Liver (tissue), 9 donors: ENCODE results near the gene EDNRA. TPM values are rescaled to one million over a fixed set of nuclear protein-coding genes. Genes with fewer than 3 reads are reported as not detected.

Experiments
- DNase-seq: peaks from one replicate; pipeline ENCODE4 v3.0.0-alpha.2; 2017; ENCODE audit warnings: low spot score
- H3K27ac ChIP-seq, 2 donors: one replicate each; pipeline ENCODE4 v1.7.0; 2013; ENCODE audit warnings: inconsistent platforms in 2 of 2, low read length in 2 of 2, control low read depth in 1 of 2, low read depth in 1 of 2, mild to moderate bottlenecking in 1 of 2
- H3K27me3 ChIP-seq, 4 donors: one replicate each; pipeline versions ENCODE4 v1.6.1 to v1.7.0; 2013; ENCODE audit warnings: low read length in 3 of 4, inconsistent platforms in 1 of 4, mild to moderate bottlenecking in 1 of 4, moderate library complexity in 1 of 4; ENCODE audit not compliant: control insufficient read depth in 4 of 4, insufficient read depth in 4 of 4
- H3K36me3 ChIP-seq, 4 donors: one replicate each; pipeline versions ENCODE4 v1.6.1 to v1.7.0; 2013; ENCODE audit warnings: low read length in 3 of 4, mild to moderate bottlenecking in 3 of 4, low read depth in 1 of 4, moderate library complexity in 1 of 4; ENCODE audit not compliant: control insufficient read depth in 4 of 4, insufficient read depth in 3 of 4
- H3K4me1 ChIP-seq, 4 donors: one replicate each; pipeline versions ENCODE4 v1.6.1 to v1.7.0; 2013; ENCODE audit warnings: low read length in 3 of 4, mild to moderate bottlenecking in 3 of 4, moderate library complexity in 1 of 4; ENCODE audit not compliant: control insufficient read depth in 4 of 4, insufficient read depth in 4 of 4
- H3K4me3 ChIP-seq, 3 donors: one replicate each; pipeline versions ENCODE4 v1.6.1 to v1.7.0; 2013; ENCODE audit warnings: low read length in 3 of 3, control low read depth in 1 of 3, low read depth in 1 of 3, mild to moderate bottlenecking in 1 of 3
- H3K9ac ChIP-seq, 2 donors: one replicate each; pipeline ENCODE4 v1.7.0; 2013; ENCODE audit warnings: low read length in 2 of 2, mild to moderate bottlenecking in 2 of 2, moderate library complexity in 2 of 2, control low read depth in 1 of 2, low read depth in 1 of 2
- H3K9me3 ChIP-seq, 4 donors: one replicate each; pipeline versions ENCODE4 v1.6.1 to v1.7.0; 2013; ENCODE audit warnings: low read length in 3 of 4; ENCODE audit not compliant: control insufficient read depth in 4 of 4
- EGR1 ChIP-seq, 2 donors: IDR thresholded peaks; 2 replicates each; pipeline ENCODE4 v1.6.1; 2016 to 2018; ENCODE audit warnings: antibody characterized with exemption in 2 of 2, low read depth in 2 of 2
- FOXA1 ChIP-seq: IDR thresholded peaks from 2 replicates; pipeline ENCODE4 v1.6.1; 2016; ENCODE audit warnings: antibody characterized with exemption
- FOXA2 ChIP-seq: IDR thresholded peaks from 2 replicates; pipeline ENCODE4 v1.6.1; 2016; ENCODE audit warnings: antibody characterized with exemption
- GABPA ChIP-seq, 2 donors: IDR thresholded peaks in 1 of 2; conservative IDR thresholded peaks in 1 of 2; 2 replicates each; pipeline ENCODE4 v1.6.1; 2016; ENCODE audit warnings: antibody characterized with exemption in 2 of 2, mild to moderate bottlenecking in 1 of 2, moderate library complexity in 1 of 2
- HNF4A ChIP-seq, 2 donors: conservative IDR thresholded peaks; 2 replicates each; pipeline ENCODE4 v1.6.1; 2016; ENCODE audit warnings: antibody characterized with exemption in 2 of 2, mild to moderate bottlenecking in 2 of 2
- HNF4G ChIP-seq: IDR thresholded peaks from 2 replicates; pipeline ENCODE4 v1.6.1; 2016; ENCODE audit warnings: antibody characterized with exemption
- JUND ChIP-seq, 2 donors: IDR thresholded peaks; 2 replicates each; pipeline ENCODE4 v1.6.1; 2016; ENCODE audit warnings: antibody characterized with exemption in 2 of 2
- NR2F2 ChIP-seq: IDR thresholded peaks from 2 replicates; pipeline ENCODE4 v1.6.1; 2016; ENCODE audit warnings: antibody characterized with exemption
- RAD21 ChIP-seq, 2 donors: IDR thresholded peaks; 2 replicates each; pipeline ENCODE4 v1.6.1; 2016; ENCODE audit warnings: antibody characterized with exemption in 2 of 2, mild to moderate bottlenecking in 2 of 2
- RXRA ChIP-seq, 2 donors: IDR thresholded peaks; 2 replicates each; pipeline ENCODE4 v1.6.1; 2017 to 2018; ENCODE audit warnings: antibody characterized with exemption in 2 of 2, mild to moderate bottlenecking in 1 of 2
- SP1 ChIP-seq: IDR thresholded peaks from 2 replicates; pipeline ENCODE4 v1.6.1; 2018; ENCODE audit warnings: antibody characterized with exemption, mild to moderate bottlenecking
- TAF1 ChIP-seq: conservative IDR thresholded peaks from 2 replicates; pipeline ENCODE4 v1.6.1; 2016; ENCODE audit warnings: antibody characterized with exemption, mild to moderate bottlenecking
- YY1 ChIP-seq: IDR thresholded peaks from 2 replicates; pipeline ENCODE4 v1.6.1; 2016; ENCODE audit warnings: antibody characterized with exemption, mild to moderate bottlenecking
- WGBS: extraction: QIAGEN DNeasy Blood & Tissue Kit; methylation state at CpG from one replicate; pipeline ENCODE4 v1.1.7; 2013; 5-methylcytosine and 5-hydroxymethylcytosine counted together
- polyA plus RNA-seq, 2 donors: library from polyadenylated mRNA; stranded (reverse) in 1 of 2; unstranded in 1 of 2; fragments of 200-250 nt in 1 of 2; fragments of >200 nt in 1 of 2; fragmentation: Nextera tagmentation in 1 of 2; extraction: Ambion mirVana in 1 of 2; gene quantifications; one replicate each; pipeline versions ENCODE4 v1.2.1 to v1.2.3, GENCODE V29; 2013 to 2015
- total RNA-seq, 2 donors: library from RNA; depleted of rRNA; stranded (reverse); fragments of >200 nt; gene quantifications; one replicate each; pipeline ENCODE4 v1.2.3, GENCODE V29; 2014
- TF ChIP-seq, protein P1 (sequence below): IDR thresholded peaks from 2 replicates; pipeline ENCODE4 v1.6.1; 2016; ENCODE audit warnings: antibody characterized with exemption
- TF ChIP-seq, protein P2 (sequence below): IDR thresholded peaks from 2 replicates; pipeline ENCODE4 v1.6.1; 2016; ENCODE audit warnings: antibody characterized with exemption
- TF ChIP-seq, protein P3 (sequence below): IDR thresholded peaks from 2 replicates; pipeline ENCODE4 v1.6.1; 2016; ENCODE audit warnings: antibody characterized with exemption
- TF ChIP-seq, protein P4 (sequence below): IDR thresholded peaks from 2 replicates; pipeline ENCODE4 v1.6.1; 2016; ENCODE audit warnings: antibody characterized with exemption, mild to moderate bottlenecking
- TF ChIP-seq, protein P5 (sequence below): fragments of 150-350 bp; IDR thresholded peaks from 2 replicates; pipeline ENCODE4 v1.5.1; 2017; ENCODE audit warnings: improper control_type of control experiment, low read depth, low read length; ENCODE audit not compliant: missing input control
- donor health status: healthy.
- donor health status: healthy.
- donor health status: healthy.
- donor health status: healthy.
- donor health status: healthy.

EDNRA gene
- total and polyA plus RNA-seq, 4 donors = 0.71 to 6.0 (median 1.1) TPM

DNA sequence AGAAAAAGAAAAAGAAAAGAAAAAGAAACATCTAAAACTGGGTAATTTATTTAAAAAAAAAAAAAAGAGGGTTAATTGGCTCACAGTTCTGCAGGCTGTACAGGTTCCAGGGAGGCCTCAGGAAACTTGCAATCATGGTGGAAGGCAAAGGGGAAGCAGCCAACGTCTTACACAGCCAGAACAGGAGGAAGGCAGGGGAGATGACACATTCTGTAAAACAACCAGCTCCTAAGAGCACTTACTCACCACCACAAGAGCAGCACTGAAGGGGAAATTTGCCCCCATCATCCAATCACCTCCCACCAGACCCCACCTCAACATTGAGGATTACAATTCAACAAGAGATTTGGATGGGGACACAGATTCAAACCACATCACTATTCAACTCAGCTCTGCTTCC lies 99.5 kb downstream of the EDNRA start:
- H3K9me3 ChIP-seq = no peaks in the 10 kb centered on the region
- no peaks in the 10 kb centered on the region for H3K4me1 ChIP-seq
- H3K9ac ChIP-seq = no peak overlapping the region
- TF ChIP-seq, protein P1, sequence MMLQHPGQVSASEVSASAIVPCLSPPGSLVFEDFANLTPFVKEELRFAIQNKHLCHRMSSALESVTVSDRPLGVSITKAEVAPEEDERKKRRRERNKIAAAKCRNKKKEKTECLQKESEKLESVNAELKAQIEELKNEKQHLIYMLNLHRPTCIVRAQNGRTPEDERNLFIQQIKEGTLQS = no peak
- TF ChIP-seq YY1 (no peak), FOXA1 (no peak), FOXA2 (no peak), HNF4A (conservative IDR thresholded peaks at IDR 0.05) (no peak), JUND (IDR thresholded peaks at IDR 0.05) (no peak), RXRA (IDR thresholded peaks at IDR 0.05) (no peak), EGR1 (IDR thresholded peaks at IDR 0.05; ENCODE audit: low read depth in 2 of 2) (no peak), NR2F2 (no peak), RAD21 (IDR thresholded peaks at IDR 0.05) (no peak), TAF1 (no peak), HNF4G (no peak), GABPA (IDR thresholded peaks at IDR 0.05 in 1 of 2, conservative IDR thresholded peaks at IDR 0.05 in 1 of 2) (no peak), SP1 (no peak)
- TF ChIP-seq, protein P2, sequence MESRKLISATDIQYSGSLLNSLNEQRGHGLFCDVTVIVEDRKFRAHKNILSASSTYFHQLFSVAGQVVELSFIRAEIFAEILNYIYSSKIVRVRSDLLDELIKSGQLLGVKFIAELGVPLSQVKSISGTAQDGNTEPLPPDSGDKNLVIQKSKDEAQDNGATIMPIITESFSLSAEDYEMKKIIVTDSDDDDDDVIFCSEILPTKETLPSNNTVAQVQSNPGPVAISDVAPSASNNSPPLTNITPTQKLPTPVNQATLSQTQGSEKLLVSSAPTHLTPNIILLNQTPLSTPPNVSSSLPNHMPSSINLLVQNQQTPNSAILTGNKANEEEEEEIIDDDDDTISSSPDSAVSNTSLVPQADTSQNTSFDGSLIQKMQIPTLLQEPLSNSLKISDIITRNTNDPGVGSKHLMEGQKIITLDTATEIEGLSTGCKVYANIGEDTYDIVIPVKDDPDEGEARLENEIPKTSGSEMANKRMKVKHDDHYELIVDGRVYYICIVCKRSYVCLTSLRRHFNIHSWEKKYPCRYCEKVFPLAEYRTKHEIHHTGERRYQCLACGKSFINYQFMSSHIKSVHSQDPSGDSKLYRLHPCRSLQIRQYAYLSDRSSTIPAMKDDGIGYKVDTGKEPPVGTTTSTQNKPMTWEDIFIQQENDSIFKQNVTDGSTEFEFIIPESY = no peak
- TF ChIP-seq, protein P3, sequence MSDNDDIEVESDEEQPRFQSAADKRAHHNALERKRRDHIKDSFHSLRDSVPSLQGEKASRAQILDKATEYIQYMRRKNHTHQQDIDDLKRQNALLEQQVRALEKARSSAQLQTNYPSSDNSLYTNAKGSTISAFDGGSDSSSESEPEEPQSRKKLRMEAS = no peak
- TF ChIP-seq, protein P4, sequence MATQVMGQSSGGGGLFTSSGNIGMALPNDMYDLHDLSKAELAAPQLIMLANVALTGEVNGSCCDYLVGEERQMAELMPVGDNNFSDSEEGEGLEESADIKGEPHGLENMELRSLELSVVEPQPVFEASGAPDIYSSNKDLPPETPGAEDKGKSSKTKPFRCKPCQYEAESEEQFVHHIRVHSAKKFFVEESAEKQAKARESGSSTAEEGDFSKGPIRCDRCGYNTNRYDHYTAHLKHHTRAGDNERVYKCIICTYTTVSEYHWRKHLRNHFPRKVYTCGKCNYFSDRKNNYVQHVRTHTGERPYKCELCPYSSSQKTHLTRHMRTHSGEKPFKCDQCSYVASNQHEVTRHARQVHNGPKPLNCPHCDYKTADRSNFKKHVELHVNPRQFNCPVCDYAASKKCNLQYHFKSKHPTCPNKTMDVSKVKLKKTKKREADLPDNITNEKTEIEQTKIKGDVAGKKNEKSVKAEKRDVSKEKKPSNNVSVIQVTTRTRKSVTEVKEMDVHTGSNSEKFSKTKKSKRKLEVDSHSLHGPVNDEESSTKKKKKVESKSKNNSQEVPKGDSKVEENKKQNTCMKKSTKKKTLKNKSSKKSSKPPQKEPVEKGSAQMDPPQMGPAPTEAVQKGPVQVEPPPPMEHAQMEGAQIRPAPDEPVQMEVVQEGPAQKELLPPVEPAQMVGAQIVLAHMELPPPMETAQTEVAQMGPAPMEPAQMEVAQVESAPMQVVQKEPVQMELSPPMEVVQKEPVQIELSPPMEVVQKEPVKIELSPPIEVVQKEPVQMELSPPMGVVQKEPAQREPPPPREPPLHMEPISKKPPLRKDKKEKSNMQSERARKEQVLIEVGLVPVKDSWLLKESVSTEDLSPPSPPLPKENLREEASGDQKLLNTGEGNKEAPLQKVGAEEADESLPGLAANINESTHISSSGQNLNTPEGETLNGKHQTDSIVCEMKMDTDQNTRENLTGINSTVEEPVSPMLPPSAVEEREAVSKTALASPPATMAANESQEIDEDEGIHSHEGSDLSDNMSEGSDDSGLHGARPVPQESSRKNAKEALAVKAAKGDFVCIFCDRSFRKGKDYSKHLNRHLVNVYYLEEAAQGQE = no peak
- TF ChIP-seq, protein P5, sequence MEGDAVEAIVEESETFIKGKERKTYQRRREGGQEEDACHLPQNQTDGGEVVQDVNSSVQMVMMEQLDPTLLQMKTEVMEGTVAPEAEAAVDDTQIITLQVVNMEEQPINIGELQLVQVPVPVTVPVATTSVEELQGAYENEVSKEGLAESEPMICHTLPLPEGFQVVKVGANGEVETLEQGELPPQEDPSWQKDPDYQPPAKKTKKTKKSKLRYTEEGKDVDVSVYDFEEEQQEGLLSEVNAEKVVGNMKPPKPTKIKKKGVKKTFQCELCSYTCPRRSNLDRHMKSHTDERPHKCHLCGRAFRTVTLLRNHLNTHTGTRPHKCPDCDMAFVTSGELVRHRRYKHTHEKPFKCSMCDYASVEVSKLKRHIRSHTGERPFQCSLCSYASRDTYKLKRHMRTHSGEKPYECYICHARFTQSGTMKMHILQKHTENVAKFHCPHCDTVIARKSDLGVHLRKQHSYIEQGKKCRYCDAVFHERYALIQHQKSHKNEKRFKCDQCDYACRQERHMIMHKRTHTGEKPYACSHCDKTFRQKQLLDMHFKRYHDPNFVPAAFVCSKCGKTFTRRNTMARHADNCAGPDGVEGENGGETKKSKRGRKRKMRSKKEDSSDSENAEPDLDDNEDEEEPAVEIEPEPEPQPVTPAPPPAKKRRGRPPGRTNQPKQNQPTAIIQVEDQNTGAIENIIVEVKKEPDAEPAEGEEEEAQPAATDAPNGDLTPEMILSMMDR = no peak
- no peak overlapping the region for H3K27ac ChIP-seq
- no peak for DNase-seq
- H3K4me3 ChIP-seq = no peak overlapping the region
- no peaks in the 10 kb centered on the region for H3K36me3 ChIP-seq
- 50% methylated on average over 1 of the region's 1 CpG for WGBS
- no peaks in the 10 kb centered on the region for H3K27me3 ChIP-seq
